ENCODE measurements around the gene OLFM1.

Gene OLFM1

GRCh38 chr9:135075234-135076142, 12.0 kb upstream of the OLFM1 start:
- Histone ChIP-seq H2AFZ (ENCODE audit: low read depth, low read length) (peak overlapping the region; percentile 60), H3K4me1 (ENCODE audit: insufficient read depth, low read length) (peaks cover 11% of the 10 kb centered on the region), H3K4me3 (ENCODE audit: low read length) (peak overlapping the region; percentile 51), H3K27me3 (ENCODE audit: insufficient read depth, low read length) (peaks cover 14% of the 10 kb centered on the region), H3K36me3 (ENCODE audit: insufficient read depth, low read length) (no peaks in the 10 kb centered on the region), H3K9me3 (ENCODE audit: low read length) (no peaks in the 10 kb centered on the region)

GRCh38 chr9:135076143-135076875, 11.2 kb upstream of the OLFM1 start:
- Histone ChIP-seq H3K4me3 (ENCODE audit: low read length) (peak overlapping the region; percentile 51), H3K9me3 (ENCODE audit: low read length) (no peaks in the 10 kb centered on the region)

GRCh38 chr9:135076876-135077430, 10.5 kb upstream of the OLFM1 start:
- no peak overlapping the region for H3K4me3 ChIP-seq (ENCODE audit: low read length)

More at GRCh38 chr9:135076143-135076875, 11.2 kb upstream of the OLFM1 start:
- H3K4me1 ChIP-seq (ENCODE audit: insufficient read depth, low read length) = peaks cover 11% of the 10 kb centered on the region
- no peaks in the 10 kb centered on the region for H3K36me3 ChIP-seq (ENCODE audit: insufficient read depth, low read length)
- H2AFZ ChIP-seq (ENCODE audit: low read depth, low read length) = no peak overlapping the region
- peaks cover 9% of the 10 kb centered on the region for H3K27me3 ChIP-seq (ENCODE audit: insufficient read depth, low read length)

GRCh38 chr9:135077497-135078200, 9.8 kb upstream of the OLFM1 start:
- H3K4me3 ChIP-seq (ENCODE audit: low read length) = no peak overlapping the region
- H3K36me3 ChIP-seq (ENCODE audit: insufficient read depth, low read length) = no peaks in the 10 kb centered on the region
- H3K4me1 ChIP-seq (ENCODE audit: insufficient read depth, low read length) = peaks cover 11% of the 10 kb centered on the region
- no peaks in the 10 kb centered on the region for H3K9me3 ChIP-seq (ENCODE audit: low read length)
- H2AFZ ChIP-seq (ENCODE audit: low read depth, low read length) = no peak overlapping the region
- H3K27me3 ChIP-seq (ENCODE audit: insufficient read depth, low read length) = peaks cover 9% of the 10 kb centered on the region

More at GRCh38 chr9:135076876-135077430, 10.5 kb upstream of the OLFM1 start:
- Histone ChIP-seq H3K9me3 (ENCODE audit: low read length) (no peaks in the 10 kb centered on the region), H2AFZ (ENCODE audit: low read depth, low read length) (no peak overlapping the region), H3K4me1 (ENCODE audit: insufficient read depth, low read length) (peaks cover 11% of the 10 kb centered on the region), H3K36me3 (ENCODE audit: insufficient read depth, low read length) (no peaks in the 10 kb centered on the region), H3K27me3 (ENCODE audit: insufficient read depth, low read length) (peaks cover 9% of the 10 kb centered on the region)

GRCh38 chr9:135078361-135078821, 9.1 kb upstream of the OLFM1 start:
- peaks cover 9% of the 10 kb centered on the region for H3K27me3 ChIP-seq (ENCODE audit: insufficient read depth, low read length)
- H2AFZ ChIP-seq (ENCODE audit: low read depth, low read length) = no peak overlapping the region
- peaks cover 11% of the 10 kb centered on the region for H3K4me1 ChIP-seq (ENCODE audit: insufficient read depth, low read length)
- H3K36me3 ChIP-seq (ENCODE audit: insufficient read depth, low read length) = no peaks in the 10 kb centered on the region
- H3K4me3 ChIP-seq (ENCODE audit: low read length) = no peak overlapping the region
- no peaks in the 10 kb centered on the region for H3K9me3 ChIP-seq (ENCODE audit: low read length)

GRCh38 chr9:135079018-135079417, 8.4 kb upstream of the OLFM1 start:
- Histone ChIP-seq H2AFZ (ENCODE audit: low read depth, low read length) (no peak overlapping the region), H3K9me3 (ENCODE audit: low read length) (no peaks in the 10 kb centered on the region), H3K36me3 (ENCODE audit: insufficient read depth, low read length) (no peaks in the 10 kb centered on the region), H3K27me3 (ENCODE audit: insufficient read depth, low read length) (peaks cover 9% of the 10 kb centered on the region), H3K4me3 (ENCODE audit: low read length) (no peak overlapping the region), H3K4me1 (ENCODE audit: insufficient read depth, low read length) (peaks cover 11% of the 10 kb centered on the region)

GRCh38 chr9:135079676-135080075, 7.8 kb upstream of the OLFM1 start:
- Histone ChIP-seq H3K4me1 (ENCODE audit: insufficient read depth, low read length) (peaks cover 10% of the 10 kb centered on the region), H3K4me3 (ENCODE audit: low read length) (no peak overlapping the region), H3K27me3 (ENCODE audit: insufficient read depth, low read length) (peaks cover 10% of the 10 kb centered on the region), H3K36me3 (ENCODE audit: insufficient read depth, low read length) (no peaks in the 10 kb centered on the region), H2AFZ (ENCODE audit: low read depth, low read length) (no peak overlapping the region), H3K9me3 (ENCODE audit: low read length) (no peaks in the 10 kb centered on the region)

GRCh38 chr9:135080286-135081263, 6.9 kb upstream of the OLFM1 start:
- Histone ChIP-seq H3K4me1 (ENCODE audit: insufficient read depth, low read length) (peaks cover 8% of the 10 kb centered on the region), H3K27me3 (ENCODE audit: insufficient read depth, low read length) (peaks cover 11% of the 10 kb centered on the region)

GRCh38 chr9:135081264-135081660, 6.2 kb upstream of the OLFM1 start:
- Histone ChIP-seq H2AFZ (ENCODE audit: low read depth, low read length) (no peak overlapping the region), H3K9me3 (ENCODE audit: low read length) (no peaks in the 10 kb centered on the region), H3K4me3 (ENCODE audit: low read length) (no peak overlapping the region), H3K36me3 (ENCODE audit: insufficient read depth, low read length) (no peaks in the 10 kb centered on the region), H3K4me1 (ENCODE audit: insufficient read depth, low read length) (peaks cover 7% of the 10 kb centered on the region), H3K27me3 (ENCODE audit: insufficient read depth, low read length) (peaks cover 8% of the 10 kb centered on the region)

More at GRCh38 chr9:135080286-135081263, 6.9 kb upstream of the OLFM1 start:
- Histone ChIP-seq H2AFZ (ENCODE audit: low read depth, low read length) (no peak overlapping the region), H3K9me3 (ENCODE audit: low read length) (no peaks in the 10 kb centered on the region), H3K36me3 (ENCODE audit: insufficient read depth, low read length) (no peaks in the 10 kb centered on the region), H3K4me3 (ENCODE audit: low read length) (no peak overlapping the region)

- Histone ChIP-seq H3K9me3 (ENCODE audit: low read length) (no peaks in the 10 kb centered on the region), H2AFZ (ENCODE audit: low read depth, low read length) (no peak overlapping the region), H3K36me3 (ENCODE audit: insufficient read depth, low read length) (no peaks in the 10 kb centered on the region), H3K4me3 (ENCODE audit: low read length) (no peak overlapping the region), H3K27me3 (ENCODE audit: insufficient read depth, low read length) (peaks cover 9% of the 10 kb centered on the region), H3K4me1 (ENCODE audit: insufficient read depth, low read length) (peaks cover 3% of the 10 kb centered on the region)
These were observed 5.7 kb upstream of the OLFM1 start for GRCh38 chr9:135081731-135082130.

GRCh38 chr9:135082536-135082935, 4.9 kb upstream of the OLFM1 start:
- H3K4me1 ChIP-seq (ENCODE audit: insufficient read depth, low read length) = peaks cover 3% of the 10 kb centered on the region
- peaks cover 9% of the 10 kb centered on the region for H3K27me3 ChIP-seq (ENCODE audit: insufficient read depth, low read length)
- no peaks in the 10 kb centered on the region for H3K9me3 ChIP-seq (ENCODE audit: low read length)
- no peak overlapping the region for H2AFZ ChIP-seq (ENCODE audit: low read depth, low read length)
- no peak overlapping the region for H3K4me3 ChIP-seq (ENCODE audit: low read length)
- no peaks in the 10 kb centered on the region for H3K36me3 ChIP-seq (ENCODE audit: insufficient read depth, low read length)
